H9 (cell line): ENCODE measurements around the gene TRIM24. TPM values are rescaled to one million over a fixed set of nuclear protein-coding genes. Genes with fewer than 3 reads are reported as not detected.

Experiments used
- DNase-seq: peaks from one replicate; pipeline ENCODE4 v3.0.0-alpha.2; 2017
- H2AFZ ChIP-seq: one replicate; pipeline ENCODE4 v1.6.1; 2013; ENCODE audit warnings: mild to moderate bottlenecking, low read length, control low read depth, moderate library complexity
- H2AK5ac ChIP-seq: 2 replicates; pipeline ENCODE4 v1.6.1; 2013; ENCODE audit warnings: low read length, control low read depth, mixed read lengths; ENCODE audit not compliant: insufficient read length
- H2BK120ac ChIP-seq: one replicate; pipeline ENCODE4 v1.6.1; 2013; ENCODE audit warnings: low read depth, mild to moderate bottlenecking, low read length, control low read depth, inconsistent platforms; ENCODE audit not compliant: poor library complexity, severe bottlenecking
- H2BK12ac ChIP-seq: 2 replicates; pipeline ENCODE4 v1.6.1; 2013; ENCODE audit warnings: low read length, control low read depth, mixed read lengths, low read depth; ENCODE audit not compliant: insufficient read length
- H2BK15ac ChIP-seq: 2 replicates; pipeline ENCODE4 v1.6.1; 2013; ENCODE audit warnings: low read depth, low read length, control low read depth
- H2BK20ac ChIP-seq: one replicate; pipeline ENCODE4 v1.6.1; 2013; ENCODE audit warnings: low read depth, mild to moderate bottlenecking, low read length, control low read depth, inconsistent platforms; ENCODE audit not compliant: poor library complexity, severe bottlenecking
- H2BK5ac ChIP-seq: 2 replicates; pipeline ENCODE4 v1.6.1; 2013; ENCODE audit warnings: low read length, control low read depth, mixed read lengths; ENCODE audit not compliant: insufficient read length
- H3K14ac ChIP-seq: 2 replicates; pipeline ENCODE4 v1.6.1; 2013; ENCODE audit warnings: low read length, control low read depth; ENCODE audit not compliant: insufficient read depth
- H3K18ac ChIP-seq: 2 replicates; pipeline ENCODE4 v1.6.1; 2013; ENCODE audit warnings: low read depth, mild to moderate bottlenecking, mixed read lengths, low read length, control low read depth; ENCODE audit not compliant: insufficient read length
- H3K23ac ChIP-seq: 2 replicates; pipeline ENCODE4 v1.6.1; 2013; ENCODE audit warnings: low read length, control low read depth, mixed read lengths, low read depth; ENCODE audit not compliant: insufficient read length
- H3K23me2 ChIP-seq: 2 replicates; pipeline ENCODE4 v1.6.1; 2013; ENCODE audit warnings: low read depth, mild to moderate bottlenecking, mixed read lengths, low read length, control low read depth; ENCODE audit not compliant: insufficient read length, poor library complexity, severe bottlenecking
- H3K27ac ChIP-seq: 2 replicates; pipeline ENCODE4 v1.5.1; 2013; ENCODE audit warnings: low read length, control low read depth, mixed read lengths, low read depth; ENCODE audit not compliant: insufficient read length
- H3K27me3 ChIP-seq: 2 replicates; pipeline ENCODE4 v1.6.1; 2013; ENCODE audit warnings: low read length, control low read depth, inconsistent platforms; ENCODE audit not compliant: insufficient read depth
- H3K4ac ChIP-seq: 2 replicates; pipeline ENCODE4 v1.6.1; 2013; ENCODE audit warnings: low read depth, mild to moderate bottlenecking, control low read depth, inconsistent platforms, low read length, moderate library complexity
- H3K4me1 ChIP-seq: 2 replicates; pipeline ENCODE4 v1.6.1; 2013; ENCODE audit warnings: low read length, control low read depth, inconsistent platforms; ENCODE audit not compliant: insufficient read depth
- H3K4me2 ChIP-seq: 2 replicates; pipeline ENCODE4 v1.6.1; 2013; ENCODE audit warnings: low read length, control low read depth, mixed read lengths; ENCODE audit not compliant: insufficient read length, insufficient read depth
- H3K56ac ChIP-seq: 2 replicates; pipeline ENCODE4 v1.6.1; 2013; ENCODE audit warnings: low read depth, mild to moderate bottlenecking, mixed read lengths, low read length, control low read depth; ENCODE audit not compliant: insufficient read length
- H3K79me1 ChIP-seq: 2 replicates; pipeline ENCODE4 v1.6.1; 2013; ENCODE audit warnings: low read depth, mild to moderate bottlenecking, moderate library complexity, low read length, control low read depth, inconsistent platforms; ENCODE audit not compliant: insufficient read depth, poor library complexity, severe bottlenecking
- H3K79me2 ChIP-seq: 2 replicates; pipeline ENCODE4 v1.6.1; 2013; ENCODE audit warnings: low read length, control low read depth, inconsistent platforms; ENCODE audit not compliant: insufficient read depth
- H3K9ac ChIP-seq: 2 replicates; pipeline ENCODE4 v1.6.1; 2013; ENCODE audit warnings: low read length, control low read depth, mixed read lengths; ENCODE audit not compliant: insufficient read length; ENCODE audit errors: extremely low read depth
- H3K9me3 ChIP-seq: one replicate; pipeline ENCODE4 v1.6.1; 2013; ENCODE audit warnings: low read depth, low read length, inconsistent platforms; ENCODE audit not compliant: control insufficient read depth
- H3T11ph ChIP-seq: one replicate; pipeline ENCODE4 v1.6.1; 2013; ENCODE audit warnings: mild to moderate bottlenecking, low read length, control low read depth, inconsistent platforms
- H4K20me1 ChIP-seq: one replicate; pipeline ENCODE4 v1.6.1; 2013; ENCODE audit not compliant: control insufficient read depth, insufficient read length, insufficient read depth
- H4K5ac ChIP-seq: 2 replicates; pipeline ENCODE4 v1.6.1; 2013; ENCODE audit warnings: low read depth, mild to moderate bottlenecking, mixed read lengths, low read length, control low read depth; ENCODE audit not compliant: insufficient read length
- H4K8ac ChIP-seq: replicated peaks from 2 replicates; pipeline ENCODE4 v1.6.1; 2013; ENCODE audit warnings: low read length, control low read depth, mixed read lengths, low read depth; ENCODE audit not compliant: insufficient read length
- H4K91ac ChIP-seq: 2 replicates; pipeline ENCODE4 v1.6.1; 2013; ENCODE audit warnings: low read depth, mild to moderate bottlenecking, moderate library complexity, mixed read lengths, low read length, control low read depth; ENCODE audit not compliant: insufficient read length
- H3K27ac Mint-ChIP-seq, 3 experiments: 2 replicates in 2 of 3; 3 replicates in 1 of 3; pipeline ENCODE4 v1.8.0; 2020 to 2021; ENCODE audit warnings: mixed read lengths in 3 of 3, mild to moderate bottlenecking in 1 of 3, moderate library complexity in 1 of 3
- H3K27me3 Mint-ChIP-seq: 2 replicates; pipeline ENCODE4 v1.8.0; 2021; ENCODE audit warnings: low read depth, mild to moderate bottlenecking, moderate library complexity, mixed read lengths
- H3K36me3 Mint-ChIP-seq, 3 experiments: 2 replicates in 2 of 3; 3 replicates in 1 of 3; pipeline ENCODE4 v1.8.0; 2020 to 2021; ENCODE audit warnings: low read depth in 3 of 3, mixed read lengths in 3 of 3; ENCODE audit not compliant: insufficient read depth in 1 of 3
- H3K4me1 Mint-ChIP-seq, 2 experiments: 2 replicates each; pipeline ENCODE4 v1.8.0; 2020; ENCODE audit warnings: mixed read lengths in 2 of 2
- H3K4me3 Mint-ChIP-seq, 2 experiments: 2 replicates in 1 of 2; 3 replicates in 1 of 2; pipeline ENCODE4 v1.8.0; 2020 to 2021; ENCODE audit warnings: mild to moderate bottlenecking in 2 of 2, mixed read lengths in 2 of 2, moderate library complexity in 1 of 2
- H3K9me3 Mint-ChIP-seq, 2 experiments: 2 replicates in 1 of 2; 3 replicates in 1 of 2; pipeline ENCODE4 v1.8.0; 2020; ENCODE audit warnings: mild to moderate bottlenecking in 2 of 2, mixed read lengths in 2 of 2, moderate library complexity in 1 of 2
- WGBS: extraction: QIAGEN DNeasy Blood & Tissue Kit; methylation state at CpG from one replicate; pipeline ENCODE4 v1.1.7; 2013; ENCODE audit warnings: missing lambda C conversion rate, low lambda C conversion rate, mixed read lengths; ENCODE audit not compliant: insufficient read length; ENCODE audit errors: extremely low coverage; 5-methylcytosine and 5-hydroxymethylcytosine counted together
- total RNA-seq: library from RNA; stranded (reverse); gene quantifications from 2 replicates; pipeline ENCODE4 v1.2.1, GENCODE V29; 2021
- TF ChIP-seq, protein P1 (sequence below): fragments of 200-600 bp; sonication (generic); conservative IDR thresholded peaks from 3 replicates; pipeline ENCODE4 v1.8.0; 2021; ENCODE audit warnings: antibody characterized with exemption, mild to moderate bottlenecking

TRIM24 gene
- total RNA-seq, 1 experiment from 2014 or later: 260 TPM

DNA sequence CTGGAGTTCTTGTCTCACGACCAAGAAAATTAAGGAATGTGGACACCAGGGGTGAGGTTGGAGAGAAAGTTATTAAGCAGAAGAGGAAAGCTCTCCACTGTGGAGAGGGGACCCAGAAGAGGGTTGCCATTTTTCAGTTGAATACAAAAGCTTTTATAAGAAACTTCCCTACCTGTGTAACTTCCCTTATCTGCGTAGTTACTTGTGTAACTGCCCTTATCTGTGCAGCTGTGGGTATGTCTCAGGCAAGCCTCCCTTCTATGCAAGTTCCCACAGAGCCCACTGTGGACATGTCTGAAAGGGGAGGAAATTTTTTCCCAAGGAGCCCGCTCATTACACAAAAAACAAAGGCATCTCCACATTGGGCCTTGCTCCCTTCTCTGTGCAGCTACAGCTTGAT lies 146.2 kb downstream of the TRIM24 start:
- no peaks in the 10 kb centered on the region for H3K27me3 Mint-ChIP-seq
- Histone ChIP-seq H2BK120ac (no peak overlapping the region), H2BK5ac (no peak overlapping the region), H2BK12ac (no peak overlapping the region), H3K9ac (no peak overlapping the region), H3K23me2 (no peaks in the 10 kb centered on the region), H3K56ac (no peak overlapping the region), H4K20me1 (no peaks in the 10 kb centered on the region), H3K79me2 (no peaks in the 10 kb centered on the region), H3K4me1 (no peaks in the 10 kb centered on the region), H3K27me3 (no peaks in the 10 kb centered on the region; the same call in 1 of the 2 replicates), H3K18ac (no peak overlapping the region), H3K79me1 (no peaks in the 10 kb centered on the region), H3T11ph (no peak overlapping the region), H3K9me3 (no peaks in the 10 kb centered on the region), H3K4ac (no peak overlapping the region), H3K14ac (no peak overlapping the region), H3K27ac (no peak overlapping the region), H4K5ac (no peak overlapping the region), H2BK15ac (no peak overlapping the region), H2AK5ac (no peak overlapping the region), H3K23ac (no peak overlapping the region), H3K4me2 (no peak overlapping the region), H4K91ac (no peak overlapping the region), H2AFZ (no peak overlapping the region), H2BK20ac (no peak overlapping the region), H4K8ac (no peak overlapping the region)
- H3K4me3 Mint-ChIP-seq: no peak overlapping the region
- H3K27ac Mint-ChIP-seq: no peak overlapping the region
- WGBS: no CpG with 5 or more reads among the region's 3 CpGs
- no peak for DNase-seq
- peaks cover 3 to 20% (median 12%) of the 10 kb centered on the region in 3 experiments; a peak in 6 of 7 replicates for H3K36me3 Mint-ChIP-seq
- TF ChIP-seq, protein P1, sequence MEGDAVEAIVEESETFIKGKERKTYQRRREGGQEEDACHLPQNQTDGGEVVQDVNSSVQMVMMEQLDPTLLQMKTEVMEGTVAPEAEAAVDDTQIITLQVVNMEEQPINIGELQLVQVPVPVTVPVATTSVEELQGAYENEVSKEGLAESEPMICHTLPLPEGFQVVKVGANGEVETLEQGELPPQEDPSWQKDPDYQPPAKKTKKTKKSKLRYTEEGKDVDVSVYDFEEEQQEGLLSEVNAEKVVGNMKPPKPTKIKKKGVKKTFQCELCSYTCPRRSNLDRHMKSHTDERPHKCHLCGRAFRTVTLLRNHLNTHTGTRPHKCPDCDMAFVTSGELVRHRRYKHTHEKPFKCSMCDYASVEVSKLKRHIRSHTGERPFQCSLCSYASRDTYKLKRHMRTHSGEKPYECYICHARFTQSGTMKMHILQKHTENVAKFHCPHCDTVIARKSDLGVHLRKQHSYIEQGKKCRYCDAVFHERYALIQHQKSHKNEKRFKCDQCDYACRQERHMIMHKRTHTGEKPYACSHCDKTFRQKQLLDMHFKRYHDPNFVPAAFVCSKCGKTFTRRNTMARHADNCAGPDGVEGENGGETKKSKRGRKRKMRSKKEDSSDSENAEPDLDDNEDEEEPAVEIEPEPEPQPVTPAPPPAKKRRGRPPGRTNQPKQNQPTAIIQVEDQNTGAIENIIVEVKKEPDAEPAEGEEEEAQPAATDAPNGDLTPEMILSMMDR: no peak
- H3K4me1 Mint-ChIP-seq: peaks cover 4 to 5% of the 10 kb centered on the region in 2 experiments
- H3K9me3 Mint-ChIP-seq: peaks cover 5 to 21% of the 10 kb centered on the region in 2 experiments
